Activated naive CD4-positive, alpha-beta T cell treated with anti-CD3 and anti-CD28 coated beads, Interleukin-2, amount 50 U/mL, for 72 hours (primary cell): ENCODE measurements around the gene ZNF878. TPM values are rescaled to one million over a fixed set of nuclear protein-coding genes. Genes with fewer than 3 reads are reported as not detected.
A peak's percentile ranks its signal among the peaks of the same experiment; 100 is the strongest.

Source experiments
- ATAC-seq, 2 donors: fragments of 150-1000 bp; cut with Tn5 transposase; 2 replicates each; pipeline ENCODE4 v1.10.0; 2021; ENCODE audit warnings: mild to moderate bottlenecking in 2 of 2, moderate library complexity in 2 of 2
- DNase-seq, 2 donors: peaks; one replicate each; pipeline ENCODE4 v3.0.0; 2021 to 2022; ENCODE audit warnings: low spot score in 2 of 2
- H3K27ac Mint-ChIP-seq, 2 donors: one replicate each; pipeline ENCODE4 v1.8.0; 2022; ENCODE audit warnings: mild to moderate bottlenecking in 2 of 2, mixed read lengths in 2 of 2
- H3K36me3 Mint-ChIP-seq, 2 donors: one replicate each; pipeline ENCODE4 v1.8.0; 2022; ENCODE audit warnings: mixed read lengths in 2 of 2
- H3K9me3 Mint-ChIP-seq, 2 donors: one replicate each; pipeline ENCODE4 v1.8.0; 2022; ENCODE audit warnings: mixed read lengths in 2 of 2
- total RNA-seq, 2 donors: library from RNA; stranded (reverse); gene quantifications; one replicate each; pipeline ENCODE4 v1.2.3, GENCODE V29; 2022

Gene ZNF878
- total RNA-seq, 2 donors from 2014 or later: 0.59 to 1.3 TPM

- DNase-seq (no peak), ATAC-seq (no peak)
- Mint-ChIP-seq H3K9me3 (peaks cover 13 to 25% of the 10 kb centered on the region in 2 donors), H3K27ac (no peak overlapping the region), H3K36me3 (peaks cover 35 to 45% of the 10 kb centered on the region in 2 donors)
These were observed 4.9 kb downstream of the ZNF878 start for GRCh38 chr19:12047868-12048267.

- Mint-ChIP-seq H3K36me3 (peaks cover 40 to 50% of the 10 kb centered on the region in 2 donors), H3K9me3 (peaks cover 16 to 30% of the 10 kb centered on the region in 2 donors), H3K27ac (no peak overlapping the region)
- ATAC-seq (no peak), DNase-seq (no peak)
These were observed 8.9 kb downstream of the ZNF878 start for GRCh38 chr19:12043752-12044422.

DNA sequence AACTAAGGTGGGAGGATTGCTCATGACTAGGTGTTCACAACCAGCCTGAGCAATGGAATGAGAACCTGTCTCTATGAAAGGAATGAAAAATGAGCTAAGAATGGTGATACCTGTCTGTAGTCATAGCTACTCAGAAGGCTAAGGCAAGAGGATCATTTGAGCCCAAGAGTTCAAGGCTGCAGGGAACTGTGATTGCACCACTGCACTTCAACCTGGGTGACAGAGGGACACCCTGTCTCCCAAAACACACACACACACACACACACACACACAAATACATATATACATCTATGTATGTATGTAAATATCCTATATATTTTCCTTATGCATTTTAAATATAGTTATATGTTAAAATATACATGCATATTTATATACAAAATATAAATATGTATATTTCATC, 9.9 kb downstream of the ZNF878 start:
- Mint-ChIP-seq H3K9me3 (peaks cover 16 to 30% of the 10 kb centered on the region in 2 donors), H3K27ac (no peak overlapping the region), H3K36me3 (peaks cover 40 to 52% of the 10 kb centered on the region in 2 donors)
- ATAC-seq: no peak
- no peak for DNase-seq

DNA sequence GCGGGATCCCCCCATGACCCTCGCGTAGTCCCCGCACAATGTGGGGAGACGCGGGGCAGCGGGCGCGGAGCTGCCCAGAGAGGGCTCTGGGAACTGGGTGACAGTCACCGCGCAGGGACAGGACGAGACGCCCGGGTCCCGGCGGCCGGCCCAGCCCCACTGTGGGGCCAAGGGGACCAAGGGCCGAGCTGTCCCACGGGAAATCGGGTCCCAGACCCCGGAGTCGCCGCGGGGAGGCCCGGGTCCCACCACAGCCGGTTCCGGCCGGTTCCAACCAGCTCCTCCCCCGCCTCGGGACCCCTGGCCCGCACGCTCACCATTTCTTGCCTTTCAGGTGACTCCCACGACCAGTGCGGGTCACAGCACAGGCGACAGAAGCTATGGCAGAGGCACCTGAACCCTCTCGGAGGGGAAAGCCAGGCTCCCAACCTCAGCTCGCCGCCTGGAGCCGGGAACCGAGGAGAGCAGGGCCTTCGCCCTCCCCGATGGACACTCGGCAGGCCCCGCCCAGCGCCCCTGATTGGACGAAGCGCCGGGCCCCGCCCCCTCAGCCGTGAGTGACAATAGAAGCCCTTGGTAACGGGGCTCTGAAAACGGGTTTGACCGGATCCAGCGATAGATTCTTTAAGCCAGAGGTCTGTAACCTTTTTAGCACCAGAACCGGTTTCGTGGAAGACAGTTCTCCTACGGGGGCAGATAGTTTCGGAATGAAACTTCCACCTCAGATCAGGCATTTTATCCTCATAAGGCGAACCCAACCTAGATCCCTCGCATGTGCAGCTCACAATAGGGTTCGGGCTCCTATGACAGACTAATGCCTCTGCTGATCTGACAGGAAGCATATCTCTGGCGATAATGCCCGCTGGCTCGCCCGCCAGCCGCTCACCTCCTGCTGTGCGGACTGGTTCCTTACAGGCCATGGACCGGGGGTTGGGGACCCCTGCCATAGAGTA, 17.3 kb downstream of the ZNF878 start, which contains the start of gene ZNF433:
ZNF433 (minus strand) TSS at position 460 of the 953 bp plus-strand sequence; CDS start at position 320, 140 bp downstream.
- H3K27ac Mint-ChIP-seq: peak within 1 kb of the TSS in 1 of 2 donors; percentile 81
- peaks cover 0 to 13% of the 10 kb centered on the region in 2 donors for H3K9me3 Mint-ChIP-seq
- peaks cover 0 to 39% of the 10 kb centered on the region in 2 donors for H3K36me3 Mint-ChIP-seq
- DNase-seq: peak; percentile 76 to 82
- peak; percentile 92 to 98 for ATAC-seq

DNA sequence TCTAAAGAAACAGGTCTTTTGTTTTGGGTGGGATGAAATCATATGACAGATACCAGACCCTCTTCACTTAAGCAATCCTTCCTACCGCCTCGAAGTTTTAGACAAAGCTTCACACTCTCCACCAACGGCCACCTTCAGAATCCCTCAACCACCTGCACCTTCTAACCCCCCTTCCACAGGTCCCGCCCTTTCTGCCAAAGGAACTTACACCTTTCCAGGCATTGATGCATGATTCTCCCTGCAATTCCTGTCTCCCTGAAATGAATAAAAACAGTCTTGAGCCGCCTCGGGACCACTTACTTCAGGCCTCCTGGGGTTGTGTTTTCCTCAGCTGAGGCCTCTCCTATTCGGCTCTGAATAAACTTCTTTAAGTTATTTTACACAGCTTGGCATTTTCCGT, 18.1 kb downstream of the ZNF878 start:
- Mint-ChIP-seq H3K36me3 (peaks cover 0 to 40% of the 10 kb centered on the region in 2 donors), H3K9me3 (peaks cover 0 to 15% of the 10 kb centered on the region in 2 donors), H3K27ac (no peak overlapping the region)
- ATAC-seq (no peak), DNase-seq (no peak)

DNA sequence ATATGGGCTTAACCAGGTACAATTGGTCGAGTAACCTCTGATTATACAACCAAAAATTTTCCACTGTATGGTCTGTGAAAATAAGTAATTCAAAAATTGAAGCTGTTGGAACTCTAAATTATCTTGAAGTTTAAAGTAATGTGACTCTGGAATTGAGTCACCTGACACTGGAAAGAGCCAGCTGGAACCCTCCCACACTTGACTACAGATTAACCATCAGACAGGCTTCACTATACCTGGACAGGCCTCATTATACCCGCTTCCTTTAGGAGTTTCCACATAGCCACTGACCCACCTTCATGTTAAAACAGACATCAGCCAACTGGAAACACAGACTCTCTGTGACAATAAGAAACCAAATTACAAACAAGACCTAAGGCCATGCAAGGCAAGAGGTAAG, 18.6 kb downstream of the ZNF878 start:
- Mint-ChIP-seq H3K9me3 (peaks cover 0 to 15% of the 10 kb centered on the region in 2 donors), H3K36me3 (peaks cover 0 to 40% of the 10 kb centered on the region in 2 donors), H3K27ac (peak overlapping the region in 1 of 2 donors; percentile 25)
- ATAC-seq: no peak
- DNase-seq: no peak

GRCh38 chr19:12015753-12016116, 37.0 kb downstream of the ZNF878 start:
- DNase-seq: no peak
- no peak for ATAC-seq
- Mint-ChIP-seq H3K36me3 (peaks cover 54 to 74% of the 10 kb centered on the region in 2 donors), H3K27ac (no peak overlapping the region), H3K9me3 (peaks cover 33 to 42% of the 10 kb centered on the region in 2 donors)

- Mint-ChIP-seq H3K27ac (no peak overlapping the region), H3K9me3 (peaks cover 33 to 42% of the 10 kb centered on the region in 2 donors), H3K36me3 (peaks cover 57 to 78% of the 10 kb centered on the region in 2 donors)
- ATAC-seq (no peak), DNase-seq (no peak)
These were observed 37.6 kb downstream of the ZNF878 start for GRCh38 chr19:12015015-12015752.

DNA sequence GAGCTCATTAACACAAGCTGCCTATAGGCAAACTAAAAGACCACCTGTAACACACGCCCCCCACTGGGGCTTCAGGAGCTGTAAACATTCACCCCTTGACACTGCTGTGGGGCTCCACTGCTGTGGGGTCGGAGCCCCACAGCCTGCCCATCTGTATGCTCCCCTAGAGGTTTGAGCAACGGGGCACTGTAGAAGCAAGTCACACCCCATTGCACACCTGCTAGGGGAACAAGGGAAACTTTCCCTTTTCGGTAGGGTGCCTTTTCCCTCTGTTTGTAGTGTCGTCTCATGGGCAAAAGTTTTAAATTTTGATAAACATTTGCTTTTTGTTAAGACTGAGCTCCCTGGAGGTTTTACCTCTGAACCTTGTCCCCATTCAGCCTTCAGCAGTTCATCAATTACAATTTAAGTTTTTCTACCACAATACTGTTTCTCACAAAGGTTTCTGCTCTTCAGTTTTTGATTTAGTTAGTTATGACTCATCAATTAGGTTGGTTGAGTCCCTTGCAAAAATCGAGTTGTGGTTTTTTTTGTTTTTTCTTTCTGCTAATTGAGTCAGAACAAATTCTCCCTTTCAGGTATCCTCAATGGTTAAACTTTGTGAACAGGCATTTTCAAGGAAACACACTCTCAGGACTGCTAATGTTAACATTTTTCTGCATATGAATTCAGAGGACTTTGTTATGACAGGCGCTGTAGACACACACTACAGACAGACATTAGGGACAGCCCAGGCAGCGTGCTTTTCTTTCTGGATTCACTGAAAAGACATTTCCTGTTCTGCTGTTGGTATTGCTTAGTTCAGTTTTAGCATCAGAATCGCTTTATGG, 52.4 kb downstream of the ZNF878 start:
- Mint-ChIP-seq H3K9me3 (peaks cover 0 to 10% of the 10 kb centered on the region in 2 donors), H3K36me3 (peaks cover 0 to 40% of the 10 kb centered on the region in 2 donors), H3K27ac (peak overlapping the region; percentile 11 to 71)
- DNase-seq: peak in 1 of 2 donors; percentile 35
- ATAC-seq: peak; percentile 94 to 95

DNA sequence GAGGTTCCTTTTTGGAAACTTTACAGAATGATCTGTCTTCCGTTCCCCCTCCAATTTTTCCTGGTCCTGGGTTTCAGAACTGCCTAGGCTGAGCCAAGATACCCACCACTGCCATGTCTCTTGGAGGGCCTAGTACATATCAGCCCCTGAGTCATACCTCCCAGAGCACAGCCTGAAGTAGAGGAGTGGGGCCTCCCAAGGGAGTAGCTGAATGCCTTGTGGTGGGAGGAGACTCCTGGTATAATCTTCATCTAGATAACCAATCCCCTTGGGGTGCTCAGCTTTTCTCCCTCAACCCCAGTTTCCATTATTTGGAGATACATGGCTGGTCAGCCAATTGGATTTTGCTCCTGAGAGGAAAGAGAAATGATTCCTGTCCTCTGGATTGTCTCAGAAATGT, 57.6 kb downstream of the ZNF878 start:
- no peak for ATAC-seq
- H3K36me3 Mint-ChIP-seq: peaks cover 6 to 31% of the 10 kb centered on the region in 2 donors
- no peak for DNase-seq
- no peak overlapping the region for H3K27ac Mint-ChIP-seq
- peaks cover 0 to 10% of the 10 kb centered on the region in 2 donors for H3K9me3 Mint-ChIP-seq

Other genes starting within 250 kb of the ZNF878 start
- 1 to 10 TPM; 8.3 to 10.0 TPM for gene ZNF440, start 238.7 kb downstream of the ZNF878 start, total RNA-seq
- gene ZNF439, start 204.2 kb downstream of the ZNF878 start, total RNA-seq: 10 to 100 TPM in 1 of 2 donors, 1 to 10 TPM in 1; 7.4 to 11.2 TPM
- 1 to 10 TPM; 1.8 to 1.9 TPM for gene ZNF69, start 165.2 kb downstream of the ZNF878 start, total RNA-seq
- 10 to 100 TPM; 17.6 to 18.7 TPM for gene ZNF700, start 127.9 kb downstream of the ZNF878 start, total RNA-seq
- 1 to 10 TPM in 1 of 2 donors, under 1 TPM in 1; 0.82 to 1.0 TPM for gene ZNF763, start 87.9 kb downstream of the ZNF878 start, total RNA-seq
- 1 to 10 TPM; 1.4 to 1.8 TPM for gene ZNF433, start 17.3 kb downstream of the ZNF878 start, total RNA-seq
- gene ZNF844, start 11.8 kb upstream of the ZNF878 start, total RNA-seq: 1 to 10 TPM; 1.6 to 8.3 TPM
- 1 to 10 TPM; 1.6 to 5.1 TPM for gene ZNF20, start 87.4 kb upstream of the ZNF878 start, total RNA-seq
- 1 to 10 TPM; 4.7 to 5.4 TPM for gene ZNF625, start 103.8 kb upstream of the ZNF878 start, total RNA-seq
- gene ZNF136, start 110.1 kb upstream of the ZNF878 start, total RNA-seq: 10 to 100 TPM; 10.8 to 12.5 TPM
- gene ZNF44, start 241.9 kb upstream of the ZNF878 start, total RNA-seq: 10 to 100 TPM in 1 of 2 donors, 1 to 10 TPM in 1; 6.6 to 15.5 TPM